ENCODE data around the gene LRRC74A. TPM values are rescaled to one million over a fixed set of nuclear protein-coding genes. Genes with fewer than 3 reads are reported as not detected.
A peak's percentile ranks its signal among the peaks of the same experiment; 100 is the strongest.

The LRRC74A gene
- total RNA-seq, 6 experiments from 2014 or later, result not detected

DNA sequence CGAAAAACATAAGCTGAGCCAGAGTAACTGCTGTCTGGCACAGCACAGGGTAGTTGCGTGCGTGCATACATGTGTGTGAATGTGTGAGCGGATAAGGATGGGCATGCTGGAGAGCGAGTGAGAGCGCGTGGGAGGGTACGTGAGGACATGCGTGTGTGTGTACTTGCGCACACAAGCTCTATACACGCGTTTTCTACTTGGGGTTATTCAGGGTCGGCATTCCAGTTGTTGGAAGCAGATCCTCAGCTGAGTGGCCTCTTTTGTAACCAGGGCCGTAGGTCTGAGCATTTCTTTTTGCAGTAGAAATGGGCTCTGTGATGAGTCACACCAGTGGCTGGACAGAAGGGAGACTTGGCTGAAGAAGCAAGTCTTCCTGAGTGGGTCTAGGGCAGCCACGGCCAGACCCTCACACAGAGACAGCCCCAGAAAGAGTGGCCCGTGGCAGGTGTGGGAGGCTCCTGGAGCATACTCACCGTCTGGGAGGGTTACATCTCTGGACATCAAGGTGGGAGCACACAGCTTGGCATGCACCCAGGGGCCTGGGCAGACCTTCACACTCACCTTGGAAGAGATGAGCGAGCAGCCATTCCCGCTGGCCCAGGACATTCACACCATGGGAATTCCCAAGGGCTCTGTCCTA is 78.0 kb downstream of the LRRC74A start:
- Mint-ChIP-seq H3K36me3 (ENCODE audit: low read depth) (peaks cover 8% of the 10 kb centered on the region; the same call in 1 of the 2 replicates), H3K4me3 (peak overlapping the region; percentile 81), H3K9me3 (no peaks in the 10 kb centered on the region), H3K4me1 (ENCODE audit: low read depth) (peaks cover 54% of the 10 kb centered on the region), H3K27me3 (ENCODE audit: insufficient read depth) (peaks cover 2% of the 10 kb centered on the region; the same call in 1 of the 2 replicates), H3K27ac (peak overlapping the region; percentile 98)
- peak; percentile 94 for DNase-seq
- no peak for TF ChIP-seq CTCF (IDR thresholded peaks at IDR 0.05)

GRCh38 chr14:76904740-76905569 is 78.7 kb downstream of the LRRC74A start:
- DNase-seq, result peak; percentile 99
- Mint-ChIP-seq H3K27me3 (ENCODE audit: insufficient read depth) (peaks cover 2% of the 10 kb centered on the region; the same call in 1 of the 2 replicates), H3K36me3 (ENCODE audit: low read depth) (peaks cover 8% of the 10 kb centered on the region; the same call in 1 of the 2 replicates), H3K9me3 (no peaks in the 10 kb centered on the region), H3K4me3 (peak overlapping the region; percentile 81), H3K4me1 (ENCODE audit: low read depth) (peaks cover 54% of the 10 kb centered on the region), H3K27ac (peak overlapping the region; percentile 98)
- TF ChIP-seq CTCF (IDR thresholded peaks at IDR 0.05), result no peak

GRCh38 chr14:76908834-76909233 is 82.6 kb downstream of the LRRC74A start:
- no peaks in the 10 kb centered on the region for H3K9me3 Mint-ChIP-seq
- TF ChIP-seq CTCF (IDR thresholded peaks at IDR 0.05), result no peak
- DNase-seq, result no peak

DNA sequence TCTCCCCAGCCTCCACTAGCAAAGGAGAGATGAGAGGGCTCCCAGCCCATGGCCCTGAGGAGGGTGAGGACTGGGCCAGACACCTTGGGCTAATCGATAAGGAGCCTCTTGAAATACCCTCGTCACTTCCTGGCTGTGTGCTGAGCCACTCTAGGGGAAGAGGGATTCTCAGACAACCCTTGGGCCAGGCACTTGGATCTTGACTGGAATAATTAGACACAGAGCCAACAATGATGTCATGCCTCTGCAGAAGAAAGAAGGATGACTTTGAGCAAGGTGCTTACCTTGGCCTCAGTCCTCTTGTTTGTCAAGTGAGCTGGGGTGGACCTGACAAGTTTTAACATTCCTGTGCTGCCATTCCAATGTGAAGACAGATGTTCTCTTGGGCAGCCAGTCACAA is 83.1 kb downstream of the LRRC74A start:
- no peak for DNase-seq

More at GRCh38 chr14:76908834-76909233, 82.6 kb downstream of the LRRC74A start:
- Mint-ChIP-seq H3K27ac (no peak overlapping the region), H3K36me3 (ENCODE audit: low read depth) (no peaks in the 10 kb centered on the region), H3K4me3 (no peak overlapping the region), H3K4me1 (ENCODE audit: low read depth) (peaks cover 39% of the 10 kb centered on the region), H3K27me3 (ENCODE audit: insufficient read depth) (no peaks in the 10 kb centered on the region)

More for the DNA sequence above, 83.1 kb downstream of the LRRC74A start:
- Mint-ChIP-seq H3K4me3 (no peak overlapping the region), H3K4me1 (ENCODE audit: low read depth) (peaks cover 35% of the 10 kb centered on the region), H3K27me3 (ENCODE audit: insufficient read depth) (no peaks in the 10 kb centered on the region), H3K27ac (no peak overlapping the region), H3K9me3 (no peaks in the 10 kb centered on the region), H3K36me3 (ENCODE audit: low read depth) (no peaks in the 10 kb centered on the region)
- TF ChIP-seq CTCF (IDR thresholded peaks at IDR 0.05), result no peak
